ENCODE results near the gene CRACDL. TPM values are rescaled to one million over a fixed set of nuclear protein-coding genes. Genes with fewer than 3 reads are reported as not detected.

Gene CRACDL
- total RNA-seq, 1 experiment from 2014 or later = 1.1 TPM

DNA sequence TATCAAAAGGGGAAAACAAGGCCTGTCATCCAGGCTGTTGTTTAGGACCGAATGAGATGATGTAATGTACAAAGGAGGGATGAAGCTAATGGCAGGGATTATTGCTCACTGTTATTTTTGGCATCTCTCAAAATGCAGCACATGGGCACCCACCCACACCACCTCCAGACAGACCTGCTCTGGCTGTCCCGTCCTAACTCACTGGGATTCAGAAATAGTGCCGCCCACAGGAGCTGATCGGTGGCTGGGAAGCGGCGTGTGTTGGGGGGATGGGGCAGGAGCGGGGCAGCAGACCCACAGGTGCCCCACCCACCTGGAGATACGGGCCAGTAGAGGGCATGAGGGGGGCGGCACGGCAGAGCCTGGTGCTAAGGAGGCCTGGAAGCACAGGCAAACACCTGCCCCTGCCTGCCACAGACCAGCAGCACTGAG, 52.2 kb downstream of the CRACDL start:
- no peak for DNase-seq
- Histone ChIP-seq H3K9me3 (peaks cover 3% of the 10 kb centered on the region), H3K27me3 (replicated peaks; ENCODE audit: control insufficient read depth, insufficient read depth, low read length) (no peaks in the 10 kb centered on the region), H3K4me3 (ENCODE audit: low read depth, low read length) (no peak overlapping the region), H3K36me3 (ENCODE audit: control insufficient read depth, insufficient read depth, low read length) (no peaks in the 10 kb centered on the region), H3K4me1 (no peaks in the 10 kb centered on the region)
- TF ChIP-seq, protein P1, sequence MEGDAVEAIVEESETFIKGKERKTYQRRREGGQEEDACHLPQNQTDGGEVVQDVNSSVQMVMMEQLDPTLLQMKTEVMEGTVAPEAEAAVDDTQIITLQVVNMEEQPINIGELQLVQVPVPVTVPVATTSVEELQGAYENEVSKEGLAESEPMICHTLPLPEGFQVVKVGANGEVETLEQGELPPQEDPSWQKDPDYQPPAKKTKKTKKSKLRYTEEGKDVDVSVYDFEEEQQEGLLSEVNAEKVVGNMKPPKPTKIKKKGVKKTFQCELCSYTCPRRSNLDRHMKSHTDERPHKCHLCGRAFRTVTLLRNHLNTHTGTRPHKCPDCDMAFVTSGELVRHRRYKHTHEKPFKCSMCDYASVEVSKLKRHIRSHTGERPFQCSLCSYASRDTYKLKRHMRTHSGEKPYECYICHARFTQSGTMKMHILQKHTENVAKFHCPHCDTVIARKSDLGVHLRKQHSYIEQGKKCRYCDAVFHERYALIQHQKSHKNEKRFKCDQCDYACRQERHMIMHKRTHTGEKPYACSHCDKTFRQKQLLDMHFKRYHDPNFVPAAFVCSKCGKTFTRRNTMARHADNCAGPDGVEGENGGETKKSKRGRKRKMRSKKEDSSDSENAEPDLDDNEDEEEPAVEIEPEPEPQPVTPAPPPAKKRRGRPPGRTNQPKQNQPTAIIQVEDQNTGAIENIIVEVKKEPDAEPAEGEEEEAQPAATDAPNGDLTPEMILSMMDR (IDR thresholded peaks at IDR 0.05; ENCODE audit: insufficient read depth in 1 of 2, low read depth in 1 of 2, low read length in 1 of 2, severe bottlenecking in 1 of 2, unreplicated experiment in 1 of 2) = no peak
- H3K27ac Mint-ChIP-seq (ENCODE audit: unreplicated experiment) = no peak overlapping the region
- ChIA-PET POLR2A (no interaction called here), CTCF (no interaction called here)
- peaks cover 6% of the 10 kb centered on the region for H3K27me3 Mint-ChIP-seq (ENCODE audit: insufficient read depth, unreplicated experiment)
- H3K4me3 Mint-ChIP-seq (ENCODE audit: unreplicated experiment) = no peak overlapping the region
- intact Hi-C loops (cut with micrococcal nuclease; ENCODE audit: unreplicated experiment) = no loop called here
- BruUV-seq (replicated peaks) = no TSS peak
- no peaks in the 10 kb centered on the region for H3K36me3 Mint-ChIP-seq (ENCODE audit: insufficient read depth, unreplicated experiment)
- H3K4me1 Mint-ChIP-seq (ENCODE audit: low read depth, unreplicated experiment) = no peaks in the 10 kb centered on the region
- H3K9me3 Mint-ChIP-seq (ENCODE audit: unreplicated experiment) = peaks cover 32% of the 10 kb centered on the region

- Mint-ChIP-seq H3K27me3 (ENCODE audit: insufficient read depth, unreplicated experiment) (peaks cover 3% of the 10 kb centered on the region), H3K4me3 (ENCODE audit: unreplicated experiment) (no peak overlapping the region), H3K9me3 (ENCODE audit: unreplicated experiment) (peaks cover 32% of the 10 kb centered on the region), H3K36me3 (ENCODE audit: insufficient read depth, unreplicated experiment) (no peaks in the 10 kb centered on the region), H3K4me1 (ENCODE audit: low read depth, unreplicated experiment) (no peaks in the 10 kb centered on the region), H3K27ac (ENCODE audit: unreplicated experiment) (no peak overlapping the region)
- intact Hi-C loops (cut with micrococcal nuclease; ENCODE audit: unreplicated experiment) = no loop called here
- POLR2A ChIA-PET = no interaction called here
- TF ChIP-seq, protein P1 (IDR thresholded peaks at IDR 0.05; ENCODE audit: insufficient read depth in 1 of 2, low read depth in 1 of 2, low read length in 1 of 2, severe bottlenecking in 1 of 2, unreplicated experiment in 1 of 2) = no peak
- H3K4me1 ChIP-seq = no peaks in the 10 kb centered on the region
- no peaks in the 10 kb centered on the region for H3K36me3 ChIP-seq (ENCODE audit: control insufficient read depth, insufficient read depth, low read length)
- DNase-seq = no peak
- H3K27me3 ChIP-seq (replicated peaks; ENCODE audit: control insufficient read depth, insufficient read depth, low read length) = no peaks in the 10 kb centered on the region
- no TSS peak for BruUV-seq (replicated peaks)
- no peak overlapping the region for H3K4me3 ChIP-seq (ENCODE audit: low read depth, low read length)
- CTCF ChIA-PET = no interaction called here
- peaks cover 3% of the 10 kb centered on the region for H3K9me3 ChIP-seq
These were observed 52.9 kb downstream of the CRACDL start for GRCh38 chr2:98882971-98883779.

DNA sequence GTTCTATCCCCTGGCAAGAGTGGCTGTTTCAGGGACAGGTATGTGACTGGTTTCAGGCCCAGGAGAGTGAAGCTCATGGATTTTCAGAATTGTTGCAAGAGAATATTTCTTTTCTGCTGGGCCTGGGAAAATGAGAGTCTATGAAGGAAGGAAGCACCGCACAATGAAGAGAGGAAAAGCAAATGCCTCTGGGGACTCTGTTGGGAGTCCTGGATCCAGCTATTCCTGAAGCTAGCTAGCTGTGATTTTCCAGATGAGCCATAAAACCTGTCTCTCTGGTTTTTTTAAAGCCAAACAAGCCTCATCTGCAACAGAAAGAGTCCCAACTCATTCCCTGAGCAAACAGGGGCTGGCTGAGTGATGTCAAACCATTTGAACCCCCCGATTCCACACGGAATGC, 53.7 kb downstream of the CRACDL start:
- Mint-ChIP-seq H3K36me3 (ENCODE audit: insufficient read depth, unreplicated experiment) (no peaks in the 10 kb centered on the region), H3K27ac (ENCODE audit: unreplicated experiment) (no peak overlapping the region), H3K9me3 (ENCODE audit: unreplicated experiment) (peaks cover 24% of the 10 kb centered on the region), H3K4me1 (ENCODE audit: low read depth, unreplicated experiment) (no peaks in the 10 kb centered on the region), H3K4me3 (ENCODE audit: unreplicated experiment) (no peak overlapping the region), H3K27me3 (ENCODE audit: insufficient read depth, unreplicated experiment) (peaks cover under 1% of the 10 kb centered on the region)
- POLR2A ChIA-PET = no interaction called here
- DNase-seq = no peak
- no peak overlapping the region for H3K4me3 ChIP-seq (ENCODE audit: low read depth, low read length)
- no peaks in the 10 kb centered on the region for H3K27me3 ChIP-seq (replicated peaks; ENCODE audit: control insufficient read depth, insufficient read depth, low read length)
- no peaks in the 10 kb centered on the region for H3K4me1 ChIP-seq
- peaks cover 3% of the 10 kb centered on the region; the same call in 1 of the 2 replicates for H3K9me3 ChIP-seq
- intact Hi-C loops (cut with micrococcal nuclease; ENCODE audit: unreplicated experiment) = no loop called here
- no TSS peak for BruUV-seq (replicated peaks)
- H3K36me3 ChIP-seq (ENCODE audit: control insufficient read depth, insufficient read depth, low read length) = no peaks in the 10 kb centered on the region
- CTCF ChIA-PET = no interaction called here
- TF ChIP-seq, protein P1 (IDR thresholded peaks at IDR 0.05; ENCODE audit: insufficient read depth in 1 of 2, low read depth in 1 of 2, low read length in 1 of 2, severe bottlenecking in 1 of 2, unreplicated experiment in 1 of 2) = no peak
